ENCODE data around the gene SLC29A4.

Gene SLC29A4

DNA sequence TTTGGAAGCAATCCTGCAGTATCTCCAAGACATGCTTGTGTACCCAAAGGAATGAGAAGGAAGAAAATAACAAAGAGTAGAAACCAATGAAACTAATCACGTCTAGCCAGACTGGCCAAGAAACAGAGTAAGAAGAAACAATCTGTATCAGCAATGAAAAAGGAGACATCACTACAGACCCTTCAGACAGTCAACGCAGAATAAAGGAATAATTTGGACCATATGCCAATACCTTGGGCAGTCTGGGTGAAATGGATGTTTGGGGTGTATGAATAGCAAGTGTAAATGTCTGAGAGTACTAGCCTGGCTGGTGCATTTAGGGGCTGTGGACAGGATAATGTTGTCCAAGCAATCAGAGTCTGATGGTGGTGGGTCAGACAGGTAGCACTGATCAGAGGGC lies 61.1 kb downstream of the SLC29A4 start:
- no peak for TF ChIP-seq ZFX (IDR thresholded peaks at IDR 0.05; ENCODE audit: borderline replicate concordance)

DNA sequence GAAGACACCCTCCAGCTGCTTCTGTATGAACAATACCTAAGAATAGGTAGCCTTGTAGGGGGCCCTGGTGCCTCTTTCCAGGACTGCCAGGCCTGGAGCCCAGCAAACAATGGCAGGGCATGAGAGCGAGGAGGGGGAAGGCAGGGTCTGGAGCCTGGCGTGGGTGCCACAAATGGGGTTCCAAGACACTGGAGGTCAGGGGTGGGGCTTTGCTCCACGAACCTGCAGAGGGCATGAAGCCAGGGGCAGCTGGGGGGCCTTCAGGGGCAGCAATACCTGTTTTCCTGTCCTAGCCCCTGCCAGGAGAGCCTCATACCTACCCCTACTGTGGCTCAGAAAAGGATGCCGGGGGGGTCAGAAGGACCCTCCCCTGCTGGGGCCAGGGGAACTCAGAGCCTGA lies 61.6 kb downstream of the SLC29A4 start:
- no peak overlapping the region for H3K27ac ChIP-seq
- TF ChIP-seq, protein P1, sequence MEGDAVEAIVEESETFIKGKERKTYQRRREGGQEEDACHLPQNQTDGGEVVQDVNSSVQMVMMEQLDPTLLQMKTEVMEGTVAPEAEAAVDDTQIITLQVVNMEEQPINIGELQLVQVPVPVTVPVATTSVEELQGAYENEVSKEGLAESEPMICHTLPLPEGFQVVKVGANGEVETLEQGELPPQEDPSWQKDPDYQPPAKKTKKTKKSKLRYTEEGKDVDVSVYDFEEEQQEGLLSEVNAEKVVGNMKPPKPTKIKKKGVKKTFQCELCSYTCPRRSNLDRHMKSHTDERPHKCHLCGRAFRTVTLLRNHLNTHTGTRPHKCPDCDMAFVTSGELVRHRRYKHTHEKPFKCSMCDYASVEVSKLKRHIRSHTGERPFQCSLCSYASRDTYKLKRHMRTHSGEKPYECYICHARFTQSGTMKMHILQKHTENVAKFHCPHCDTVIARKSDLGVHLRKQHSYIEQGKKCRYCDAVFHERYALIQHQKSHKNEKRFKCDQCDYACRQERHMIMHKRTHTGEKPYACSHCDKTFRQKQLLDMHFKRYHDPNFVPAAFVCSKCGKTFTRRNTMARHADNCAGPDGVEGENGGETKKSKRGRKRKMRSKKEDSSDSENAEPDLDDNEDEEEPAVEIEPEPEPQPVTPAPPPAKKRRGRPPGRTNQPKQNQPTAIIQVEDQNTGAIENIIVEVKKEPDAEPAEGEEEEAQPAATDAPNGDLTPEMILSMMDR (IDR thresholded peaks at IDR 0.05), result no peak
- no peak for TF ChIP-seq ZFX (IDR thresholded peaks at IDR 0.05; ENCODE audit: borderline replicate concordance)

More for the DNA sequence above, 61.1 kb downstream of the SLC29A4 start:
- no peak overlapping the region for H3K27ac ChIP-seq

DNA sequence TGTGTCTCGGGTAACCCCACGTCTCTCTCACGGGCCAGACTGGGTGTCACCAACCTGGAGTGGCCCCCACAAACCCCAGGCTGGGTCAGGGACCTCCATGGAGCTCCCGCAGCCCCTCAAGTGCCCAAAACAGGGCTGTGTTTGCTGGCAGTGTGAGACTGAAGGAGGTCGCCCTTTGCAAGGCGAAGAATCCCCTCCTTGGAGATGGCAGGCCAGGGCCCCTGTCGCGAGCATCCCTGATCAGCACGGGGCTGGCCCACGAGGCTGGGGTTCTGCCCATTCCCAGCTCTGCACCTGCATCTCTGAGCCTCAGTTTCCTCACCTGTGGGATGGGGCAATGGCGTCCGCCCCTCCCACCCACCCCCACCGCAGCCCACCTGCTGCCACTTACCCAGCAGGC lies 62.4 kb downstream of the SLC29A4 start:
- TF ChIP-seq, protein P1 (IDR thresholded peaks at IDR 0.05), result no peak
- no peak for TF ChIP-seq ZFX (IDR thresholded peaks at IDR 0.05; ENCODE audit: borderline replicate concordance)
- no peak overlapping the region for H3K27ac ChIP-seq

DNA sequence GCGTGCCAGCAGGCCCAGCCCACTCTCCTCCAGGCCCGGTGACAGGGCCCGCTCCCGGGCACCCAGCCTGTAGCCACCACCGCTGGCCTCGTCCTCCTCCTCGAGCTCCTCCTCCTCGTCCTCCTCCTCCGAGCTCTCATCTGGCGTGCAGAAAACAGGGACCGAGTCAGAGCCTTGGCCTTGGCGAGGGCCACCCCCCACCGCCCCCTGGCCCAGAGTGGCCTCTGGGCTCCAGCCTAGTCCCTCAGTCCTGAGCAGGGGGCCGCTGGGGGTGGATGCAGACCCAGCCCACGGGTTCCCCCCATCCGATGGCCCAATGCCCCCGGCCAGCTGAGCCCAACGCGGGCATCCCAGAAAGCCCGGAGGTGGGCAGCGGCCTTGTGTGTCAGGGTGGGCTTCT lies 62.9 kb downstream of the SLC29A4 start:
- no peak overlapping the region for H3K27ac ChIP-seq
- TF ChIP-seq ZFX (IDR thresholded peaks at IDR 0.05; ENCODE audit: borderline replicate concordance), result no peak
- TF ChIP-seq, protein P1 (IDR thresholded peaks at IDR 0.05), result no peak

DNA sequence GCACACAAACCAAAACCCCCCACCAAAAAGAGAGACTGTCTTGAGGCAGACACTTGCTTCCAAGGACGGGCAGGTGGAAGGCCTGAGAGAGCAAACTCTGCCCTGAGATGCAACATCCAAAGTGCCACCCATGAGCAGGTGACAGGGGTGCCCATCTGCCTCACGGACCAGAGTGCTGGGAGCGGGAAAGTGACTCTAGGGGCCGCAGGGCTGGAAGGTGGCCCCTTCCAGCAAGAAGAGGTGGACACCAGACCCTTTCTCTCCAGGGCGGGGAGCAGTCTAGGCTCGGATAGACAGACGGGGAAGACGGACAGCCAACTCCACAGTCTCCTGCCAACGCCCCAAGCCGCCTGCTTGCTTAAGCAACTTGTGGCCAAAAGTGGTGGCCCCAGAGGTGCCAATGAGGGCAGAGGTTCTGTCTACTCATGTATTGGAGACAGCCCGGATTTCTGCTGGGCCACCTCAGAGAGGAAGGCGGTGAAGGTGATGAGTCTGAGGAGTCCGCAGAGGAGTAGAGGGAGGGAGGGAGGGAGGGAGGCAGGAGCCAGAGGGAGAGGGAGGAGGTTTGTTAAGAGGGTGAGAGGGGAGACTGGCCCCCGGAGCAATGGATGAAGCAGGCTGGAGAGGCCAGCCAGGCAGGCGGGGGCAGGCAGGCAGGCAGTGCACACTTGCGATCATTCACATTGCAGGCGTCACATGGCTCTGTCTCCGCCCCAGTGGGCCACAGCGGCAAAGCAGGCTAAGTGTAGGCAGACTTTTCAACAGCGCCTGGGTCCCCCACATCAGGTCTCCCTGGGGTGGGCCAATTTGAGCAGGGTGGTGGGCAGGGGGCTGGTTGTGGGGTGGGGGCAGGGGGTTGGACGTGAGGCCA lies 65.6 kb downstream of the SLC29A4 start:
- TF ChIP-seq, protein P1 (IDR thresholded peaks at IDR 0.05), result no peak
- TF ChIP-seq ZFX (IDR thresholded peaks at IDR 0.05; ENCODE audit: borderline replicate concordance), result no peak

DNA sequence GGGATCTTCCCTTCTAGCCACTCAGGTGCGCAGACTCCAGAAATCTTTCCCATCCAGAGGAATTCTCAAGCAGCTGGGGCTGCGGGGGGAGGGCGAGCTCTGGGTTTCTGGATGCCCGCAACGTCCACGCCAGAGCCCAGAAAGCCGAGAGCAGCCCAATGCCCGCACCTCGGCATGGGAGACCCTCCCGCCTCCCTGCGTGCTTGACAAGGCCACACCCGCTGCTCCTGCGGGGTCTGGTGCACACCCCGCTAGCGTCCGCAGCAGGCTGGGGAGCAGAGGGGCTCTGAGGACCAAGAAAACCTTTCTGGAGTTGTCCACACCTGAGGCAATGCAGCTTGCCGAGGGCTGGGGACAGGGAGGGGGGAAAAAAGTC lies 66.2 kb downstream of the SLC29A4 start:
- no peak overlapping the region for H3K27ac ChIP-seq
- no peak for TF ChIP-seq ZFX (IDR thresholded peaks at IDR 0.05; ENCODE audit: borderline replicate concordance)
- TF ChIP-seq, protein P1 (IDR thresholded peaks at IDR 0.05), result no peak

More for the DNA sequence above, 65.6 kb downstream of the SLC29A4 start:
- no peak overlapping the region for H3K27ac ChIP-seq

DNA sequence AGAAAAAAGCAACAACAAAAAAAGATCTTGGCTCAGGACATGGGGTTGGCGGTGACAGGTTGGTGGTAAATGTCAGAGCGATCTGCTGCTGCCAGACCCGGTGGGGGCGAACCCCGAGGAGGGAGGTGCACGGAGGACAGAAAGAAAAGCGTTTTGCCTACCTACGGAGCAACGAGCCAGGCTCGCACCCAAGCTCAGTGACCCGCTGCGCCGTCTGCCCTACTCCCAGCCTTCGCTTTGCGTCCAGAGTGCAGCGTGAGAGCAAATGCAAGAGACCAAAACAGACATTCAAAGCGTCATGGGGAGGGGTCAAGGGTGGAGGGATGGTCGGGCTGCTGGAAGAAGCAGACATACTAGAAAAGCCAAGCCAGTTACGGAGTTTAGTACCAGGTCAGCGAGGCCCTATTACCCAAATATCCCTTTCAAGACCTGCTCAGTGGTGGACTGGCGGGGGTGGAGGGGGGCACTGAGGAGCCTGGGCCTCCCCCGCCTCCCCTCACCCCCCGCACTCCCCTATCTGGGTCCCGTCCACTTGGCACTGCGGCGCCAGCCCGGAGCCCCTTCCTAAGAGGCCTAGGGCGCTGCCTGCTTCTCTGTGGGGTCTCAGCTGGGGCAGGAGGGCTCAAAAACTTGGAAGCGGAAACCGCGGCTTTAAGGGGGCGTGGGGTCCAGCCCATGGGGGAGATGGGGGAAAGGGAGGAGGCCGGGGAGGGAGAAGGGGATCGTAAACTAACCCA lies 66.9 kb downstream of the SLC29A4 start:
- TF ChIP-seq, protein P1 (IDR thresholded peaks at IDR 0.05), result no peak
- TF ChIP-seq ZFX (IDR thresholded peaks at IDR 0.05; ENCODE audit: borderline replicate concordance), result no peak
- H3K27ac ChIP-seq, result no peak overlapping the region
